GM12865 (cell line): ENCODE measurements around the gene NFATC4.

Experiments
- DNase-seq: peaks from one replicate; pipeline ENCODE4 v3.0.0; 2010; ENCODE audit warnings: low read depth
- H3K4me3 ChIP-seq: 2 replicates; pipeline ENCODE4 v1.5.1; 2011; ENCODE audit warnings: mild to moderate bottlenecking, low read depth, low read length, control low read depth
- TF ChIP-seq, protein P1 (sequence below): IDR thresholded peaks from 2 replicates; pipeline ENCODE4 v1.5.1; 2011; ENCODE audit warnings: low read length, control low read depth, low read depth, inconsistent platforms; ENCODE audit not compliant: insufficient read depth; ENCODE audit errors: missing control alignments

Gene NFATC4

DNA sequence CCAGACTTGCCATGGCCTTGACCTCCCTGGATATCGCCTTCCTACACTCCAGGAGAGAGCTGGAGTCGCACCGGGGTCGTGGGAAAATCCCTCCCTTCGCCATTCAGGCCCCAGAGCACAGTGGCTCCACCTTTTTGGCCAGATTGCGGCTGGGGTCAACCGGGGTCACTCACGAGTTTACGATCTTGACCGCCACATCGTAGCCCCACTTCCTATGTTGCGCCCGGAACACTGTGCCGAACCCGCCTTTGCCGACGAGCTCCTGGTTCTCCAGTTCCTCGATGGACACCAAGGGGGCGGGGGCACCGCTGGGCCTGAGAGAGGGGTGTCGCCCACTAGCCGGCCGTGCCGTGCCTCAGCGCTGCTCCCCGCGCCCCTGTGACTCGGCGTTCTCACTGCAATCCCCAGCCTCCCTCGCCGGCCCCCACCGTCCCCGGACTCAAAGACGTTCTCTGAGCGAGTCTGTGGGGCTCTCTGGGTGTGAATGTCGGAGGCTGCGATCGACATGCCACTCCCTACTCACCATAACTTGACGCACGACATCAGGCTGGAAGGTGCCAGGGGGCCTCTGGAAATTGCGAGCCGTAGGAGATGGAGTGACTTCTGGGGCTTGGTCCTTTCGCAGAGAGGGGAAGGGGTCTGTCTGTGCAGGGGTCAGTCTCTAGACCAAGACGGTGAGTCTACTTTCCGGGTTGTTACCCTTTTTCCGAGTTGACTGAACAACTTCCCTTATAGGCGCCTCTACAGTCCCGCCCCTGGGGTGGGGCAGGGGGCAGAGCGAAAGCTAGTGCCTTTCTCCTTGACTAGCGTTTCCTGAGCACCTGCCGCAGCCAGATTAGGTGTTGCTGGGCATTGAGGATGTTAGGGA, 28.5 kb upstream of the NFATC4 start, which contains the start of gene RIPK3:
TSS of gene RIPK3 (minus strand) at position 708 of the 868 bp plus-strand sequence. CDS start at position 543, 165 bp downstream.
- H3K4me3 ChIP-seq: peak within 1 kb of the TSS; percentile 84
- DNase-seq: peak; percentile 73
- TF ChIP-seq, protein P1, sequence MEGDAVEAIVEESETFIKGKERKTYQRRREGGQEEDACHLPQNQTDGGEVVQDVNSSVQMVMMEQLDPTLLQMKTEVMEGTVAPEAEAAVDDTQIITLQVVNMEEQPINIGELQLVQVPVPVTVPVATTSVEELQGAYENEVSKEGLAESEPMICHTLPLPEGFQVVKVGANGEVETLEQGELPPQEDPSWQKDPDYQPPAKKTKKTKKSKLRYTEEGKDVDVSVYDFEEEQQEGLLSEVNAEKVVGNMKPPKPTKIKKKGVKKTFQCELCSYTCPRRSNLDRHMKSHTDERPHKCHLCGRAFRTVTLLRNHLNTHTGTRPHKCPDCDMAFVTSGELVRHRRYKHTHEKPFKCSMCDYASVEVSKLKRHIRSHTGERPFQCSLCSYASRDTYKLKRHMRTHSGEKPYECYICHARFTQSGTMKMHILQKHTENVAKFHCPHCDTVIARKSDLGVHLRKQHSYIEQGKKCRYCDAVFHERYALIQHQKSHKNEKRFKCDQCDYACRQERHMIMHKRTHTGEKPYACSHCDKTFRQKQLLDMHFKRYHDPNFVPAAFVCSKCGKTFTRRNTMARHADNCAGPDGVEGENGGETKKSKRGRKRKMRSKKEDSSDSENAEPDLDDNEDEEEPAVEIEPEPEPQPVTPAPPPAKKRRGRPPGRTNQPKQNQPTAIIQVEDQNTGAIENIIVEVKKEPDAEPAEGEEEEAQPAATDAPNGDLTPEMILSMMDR: no peak

DNA sequence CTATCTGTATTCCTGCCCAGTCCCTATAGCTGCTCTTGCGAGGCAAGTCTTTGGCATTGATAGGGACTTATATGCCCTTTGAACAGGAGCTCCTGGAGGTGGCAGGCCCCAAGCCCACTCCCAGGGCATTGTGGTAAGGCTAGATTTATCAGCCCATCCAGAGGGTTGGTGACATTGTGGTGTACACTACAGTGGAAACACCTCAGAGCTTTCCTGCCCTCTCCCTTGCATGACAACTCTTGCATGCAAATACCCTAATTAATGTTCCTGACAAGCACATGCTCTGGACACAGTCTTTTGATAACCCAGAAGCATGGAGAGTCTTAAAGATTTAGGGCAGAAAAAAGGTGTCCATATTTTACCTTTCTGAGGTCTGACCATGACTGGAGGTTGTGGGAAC, 27.4 kb upstream of the NFATC4 start:
- no peak for DNase-seq
- no peak overlapping the region for H3K4me3 ChIP-seq
- TF ChIP-seq, protein P1: no peak

DNA sequence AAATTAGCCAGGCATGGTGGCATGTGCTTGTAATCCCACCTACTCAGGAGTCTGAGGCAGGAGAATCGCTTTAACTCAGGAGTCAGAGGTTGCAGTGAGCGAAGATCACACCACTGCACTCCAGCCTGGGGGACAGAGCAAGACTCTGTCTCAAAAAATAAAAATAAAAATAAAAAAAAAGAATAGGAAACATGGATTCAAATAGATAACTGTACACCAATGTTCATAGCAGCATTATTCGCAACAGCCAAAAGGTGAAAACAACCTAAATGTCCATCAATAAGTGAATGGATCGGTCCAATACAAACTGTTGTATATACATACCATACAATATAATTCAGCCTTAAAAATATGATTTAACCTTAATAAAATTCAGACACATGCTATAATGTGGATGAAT, 25.1 kb upstream of the NFATC4 start:
- TF ChIP-seq, protein P1: no peak
- H3K4me3 ChIP-seq: no peak overlapping the region
- no peak for DNase-seq

DNA sequence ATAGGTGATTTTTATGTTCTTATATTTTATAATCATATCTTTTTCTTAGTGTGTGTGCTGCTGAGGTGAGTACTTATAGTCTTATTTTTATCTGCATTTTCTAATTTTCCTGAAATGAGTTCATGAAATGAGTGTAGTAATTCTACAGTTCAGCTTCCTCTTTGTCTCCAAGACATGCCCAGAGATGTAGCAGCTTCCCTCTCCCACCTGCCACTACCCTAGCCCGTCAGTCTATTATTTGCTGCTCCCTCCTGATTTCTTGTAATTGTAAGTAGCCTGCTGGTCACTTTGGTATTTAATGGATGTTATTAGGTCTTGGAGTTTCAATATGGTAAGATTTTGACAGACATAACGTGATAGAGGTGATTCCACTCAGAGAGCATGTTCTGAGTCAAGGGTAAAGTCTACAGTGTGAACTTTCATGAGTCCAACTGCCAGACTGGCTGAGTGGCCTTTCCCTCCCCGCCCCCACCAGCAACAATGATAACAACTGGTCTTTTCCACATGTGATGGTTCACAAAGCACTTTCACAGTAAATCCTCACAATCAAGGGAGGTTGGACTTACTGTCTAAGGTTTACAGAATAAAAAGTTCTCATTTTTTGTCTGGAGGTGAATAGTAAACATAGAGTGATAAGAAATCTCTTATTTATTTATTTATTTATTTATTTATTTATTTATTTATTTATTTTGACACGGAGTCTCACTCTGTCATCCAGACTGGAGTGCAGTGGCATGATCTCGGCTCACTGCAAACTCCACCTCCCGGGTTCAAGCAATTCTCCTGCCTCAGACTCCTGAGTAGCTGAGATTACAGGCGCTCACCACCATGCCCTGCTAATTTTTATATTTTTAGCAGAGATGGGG, 24.0 kb upstream of the NFATC4 start:
- no peak overlapping the region for H3K4me3 ChIP-seq
- DNase-seq: no peak
- TF ChIP-seq, protein P1: no peak

DNA sequence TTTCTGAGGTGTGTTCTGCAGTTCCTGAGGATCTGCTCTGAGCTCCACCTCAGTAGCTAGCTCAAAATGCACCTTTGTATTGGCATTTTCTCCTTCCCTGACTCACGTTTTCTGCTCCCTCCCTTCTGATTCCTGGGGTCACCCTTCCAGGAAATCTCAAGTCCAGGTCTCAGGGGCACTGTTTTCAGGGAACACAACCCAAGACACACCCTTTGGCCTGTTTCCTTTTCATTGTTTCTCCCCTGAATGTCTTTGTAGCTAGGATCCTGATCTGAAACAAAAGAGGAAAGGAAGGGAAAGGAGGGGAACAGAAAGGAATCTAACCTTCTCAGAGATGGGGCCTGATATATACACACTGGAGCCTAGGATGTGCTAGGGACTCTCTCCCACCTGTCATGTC, 20.9 kb upstream of the NFATC4 start:
- TF ChIP-seq, protein P1: no peak
- no peak for DNase-seq

DNA sequence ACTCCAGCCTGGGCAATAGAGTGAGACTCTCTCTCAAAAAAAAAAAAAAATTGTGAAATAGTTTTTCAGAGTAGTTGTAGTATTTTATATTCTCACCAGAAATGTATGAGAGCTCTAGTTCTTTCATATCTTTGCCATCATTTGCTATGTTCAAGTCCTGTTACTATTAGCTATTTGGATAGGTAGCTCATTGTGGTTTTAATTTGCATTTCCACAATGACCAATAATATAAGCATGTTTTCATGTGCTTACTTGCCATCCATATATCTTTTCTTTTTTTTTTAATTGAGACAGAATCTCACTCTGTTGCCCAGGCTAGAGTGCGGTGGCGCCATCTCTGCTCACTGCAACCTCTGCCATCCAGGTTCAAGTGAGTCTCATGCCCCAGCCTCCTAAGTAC, 19.8 kb upstream of the NFATC4 start:
- no peak overlapping the region for H3K4me3 ChIP-seq
- no peak for DNase-seq
- TF ChIP-seq, protein P1: no peak

More for the DNA sequence above, 20.9 kb upstream of the NFATC4 start:
- H3K4me3 ChIP-seq: no peak overlapping the region
